DND-41 (cell line): ENCODE results near the gene ABCB11.

Source experiments
- CTCF ChIP-seq: IDR thresholded peaks from 2 replicates; pipeline ENCODE4 v1.5.1; 2012; ENCODE audit warnings: borderline replicate concordance, low read length, moderate library complexity, mild to moderate bottlenecking; ENCODE audit not compliant: poor library complexity, severe bottlenecking; ENCODE audit errors: extremely low read depth
- EZH2 ChIP-seq: IDR thresholded peaks from 3 replicates; pipeline ENCODE4 v1.6.1; 2012; ENCODE audit warnings: borderline replicate concordance, low read depth, mild to moderate bottlenecking, moderate library complexity, low read length, inconsistent platforms; ENCODE audit not compliant: severe bottlenecking

- no peak for TF ChIP-seq CTCF
- TF ChIP-seq EZH2, result no peak
These were observed 79.3 kb downstream of the ABCB11 start for GRCh38 chr2:168951871-168952270.
